ENCODE results near the gene MIA3. TPM values are rescaled to one million over a fixed set of nuclear protein-coding genes. Genes with fewer than 3 reads are reported as not detected.

MIA3 gene
- total and polyA plus RNA-seq, 9 of the 15 experiments (the other 6 are each of a cell fraction or from before 2014, with no cell fraction given), result 21.6 to 89.4 (median 40.8) TPM

DNA sequence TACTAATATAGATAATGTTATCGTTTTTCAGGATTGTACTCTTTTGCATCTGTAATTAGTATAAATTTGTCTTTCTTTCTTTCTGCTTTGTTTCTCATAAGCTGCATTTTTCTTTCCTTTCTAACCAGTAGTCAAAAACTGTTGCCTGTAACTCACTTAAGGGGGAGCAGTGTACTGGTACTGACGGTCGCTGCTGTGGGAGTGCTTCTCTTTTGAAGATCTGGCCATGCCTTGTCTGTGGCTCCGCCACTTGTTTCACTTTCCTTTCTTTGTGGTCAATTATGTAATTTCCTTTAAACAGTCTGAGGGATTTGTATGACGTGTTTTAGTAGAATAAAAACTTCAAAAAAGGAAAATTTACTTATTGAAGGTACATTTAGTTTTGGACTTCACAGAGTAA lies 37.0 kb downstream of the MIA3 start (continued):
- TF ChIP-seq ZBTB2 (IDR thresholded peaks at IDR 0.05) (no peak), SAP30 (IDR thresholded peaks at IDR 0.05; ENCODE audit: borderline replicate concordance, insufficient read depth, low read depth, low read length, poor library complexity, severe bottlenecking) (no peak), NR2C1 (IDR thresholded peaks at IDR 0.05) (no peak), NR2C1 (tag; IDR thresholded peaks at IDR 0.05) (no peak)

DNA sequence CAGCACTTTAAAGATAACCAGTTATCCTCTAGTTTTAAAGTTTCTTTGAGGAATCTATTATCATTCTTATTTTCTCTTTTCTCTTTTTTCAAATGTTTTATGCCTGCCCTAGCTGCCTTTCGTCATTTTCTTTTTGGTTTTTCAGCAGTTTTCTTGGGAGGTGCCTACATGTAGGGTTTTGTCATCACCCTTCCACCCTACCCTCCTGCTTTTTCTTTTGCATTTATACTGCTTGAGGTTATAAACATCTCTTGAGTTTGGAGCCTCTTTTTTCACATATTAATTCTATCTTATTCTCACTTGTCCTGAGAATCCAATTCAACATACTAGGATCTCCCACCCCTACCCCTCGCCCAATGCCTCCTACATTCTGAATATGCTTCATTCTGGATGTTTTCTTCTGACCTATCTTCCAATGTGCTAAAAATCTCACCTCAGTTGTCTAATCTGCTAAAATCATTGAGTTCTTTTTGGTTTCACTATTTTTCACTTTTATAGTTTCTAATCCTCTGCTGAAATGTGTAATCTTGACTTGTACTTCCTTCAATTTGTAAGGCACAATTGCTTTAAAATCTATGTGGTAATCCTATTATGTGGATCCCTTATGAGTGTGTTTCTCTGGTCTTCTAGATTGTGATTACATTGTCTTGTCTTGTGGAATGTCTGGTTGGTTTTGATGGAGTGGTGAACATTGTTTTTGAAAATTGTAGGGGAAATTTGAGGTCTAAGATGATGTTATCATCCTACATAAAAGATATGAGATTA lies 38.7 kb downstream of the MIA3 start:
- Histone ChIP-seq H3K9me1 (ENCODE audit: control insufficient read depth, insufficient read depth, low read length) (no peaks in the 10 kb centered on the region), H2AFZ (ENCODE audit: low read depth, low read length) (no peak overlapping the region), H3K9me3 (replicated peaks; ENCODE audit: control insufficient read depth, insufficient read depth, low read depth, low read length) (no peaks in the 10 kb centered on the region), H3K4me2 (ENCODE audit: insufficient read depth, low read length) (no peak overlapping the region), H3K27ac (ENCODE audit: extremely low read depth, low read depth, low read length) (no peak overlapping the region), H3K79me2 (ENCODE audit: control insufficient read depth, insufficient read depth, low read length) (no peaks in the 10 kb centered on the region), H3K4me3 (no peak overlapping the region), H4K20me1 (replicated peaks; ENCODE audit: control insufficient read depth, insufficient read depth, low read length) (no peaks in the 10 kb centered on the region), H3K4me1 (replicated peaks in 1 of 2; ENCODE audit: control insufficient read depth in 2 of 2, insufficient read depth in 2 of 2, low read length in 2 of 2) (no peaks in the 10 kb centered on the region), H3K36me3 (ENCODE audit: control insufficient read depth, insufficient read depth, low read length) (peaks cover 97% of the 10 kb centered on the region), H3K9ac (ENCODE audit: insufficient read depth in 1 of 2, low read depth in 2 of 2, low read length in 2 of 2) (no peak overlapping the region), H3K27me3 (ENCODE audit: control insufficient read depth in 2 of 2, insufficient read depth in 2 of 2, low read length in 2 of 2) (no peaks in the 10 kb centered on the region)
- intact Hi-C loops (cut with micrococcal nuclease), result no loop called here
- TF ChIP-seq ZKSCAN3 (CRISPR knock-in tag; IDR thresholded peaks at IDR 0.05), result no peak
- TF ChIP-seq KLF1 (tag; IDR thresholded peaks at IDR 0.05), result no peak
- no peak for TF ChIP-seq E2F6 (IDR thresholded peaks at IDR 0.05; ENCODE audit: borderline replicate concordance in 1 of 2, extremely low read depth in 1 of 2, insufficient read depth in 1 of 2, insufficient read length in 1 of 2, low read depth in 1 of 2, low read length in 1 of 2, poor library complexity in 1 of 2, severe bottlenecking in 1 of 2)
- no peak for TF ChIP-seq PRMT5 (CRISPR knock-in tag; IDR thresholded peaks at IDR 0.05)
- no peak for TF ChIP-seq MCM7 (IDR thresholded peaks at IDR 0.05)
- TF ChIP-seq GTF2B (IDR thresholded peaks at IDR 0.05; ENCODE audit: extremely low read depth, insufficient read length), result no peak
- TF ChIP-seq ZNF316 (IDR thresholded peaks at IDR 0.05), result no peak
- TF ChIP-seq RNF2 (IDR thresholded peaks at IDR 0.05), result no peak
- ChIA-PET POLR2A (interaction anchor here (1.3 kb wide), 1 partner anchor 12 kb away, joined by 4 read pairs; no protein-coding TSS in a partner anchor), CTCF (ENCODE audit: low intra/inter-chr PET ratio) (no interaction called here)
- ATAC-seq (no peak), FAIRE-seq (no peak), DNase-seq (ENCODE audit: extremely low read depth in 1 of 4, low spot score in 3 of 4) (no peak)
- no TSS peak for BruUV-seq (replicated peaks)
- 100% methylated on average over 2 of the region's 2 CpGs for WGBS (ENCODE audit: insufficient coverage, low coverage, missing lambda C conversion rate)
- in situ Hi-C loops (cut with MboI), result no loop called here
